HCT116 (cell line): Measurements from ENCODE around the gene TP63. TPM values are rescaled to one million over a fixed set of nuclear protein-coding genes. Genes with fewer than 3 reads are reported as not detected.

Source experiments
- ATAC-seq: fragments of 200-7000 bp; cut with Tn5 transposase; 2 replicates; pipeline ENCODE4 v1.9.1; 2020; ENCODE audit warnings: mild to moderate bottlenecking, moderate library complexity
- BruUV-seq: library from RNA; stranded (reverse); fragments of 400-500 nt; replicated peaks from 2 replicates; lab custom pipeline; 2021; lab: Mats Ljungman, UMichigan
- CTCF ChIA-PET: fragments of 300-600 bp; sonication (Branson Sonifier 250); formaldehyde crosslinking; loops from one replicate; lab custom pipeline; 2021; ENCODE audit warnings: antibody characterized with exemption; lab: Charles Lee
- POLR2A ChIA-PET: fragments of 300-600, 350-600 bp; sonication (Branson Sonifier 250); formaldehyde crosslinking; loops from one replicate; lab custom pipeline; 2021; ENCODE audit warnings: antibody characterized with exemption; lab: Charles Lee
- RAD21 ChIA-PET, 2 experiments: fragments of 300-600 bp; sonication (Branson Sonifier 250); formaldehyde crosslinking; loops; one replicate each; lab custom pipeline; 2023; ENCODE audit warnings: low total read pairs in 2 of 2; ENCODE audit not compliant: uncharacterized antibody in 2 of 2, unreplicated experiment in 2 of 2, low non-redundant PET in 1 of 2; lab: Charles Lee
- DNase-seq: peaks from one replicate; pipeline ENCODE4 v3.0.0-alpha.2; 2010; ENCODE audit warnings: low read depth, low spot score
- H2AFZ ChIP-seq: fragments of 200-600 bp; shearing (Covaris generic), sonication (generic); 2 replicates; pipeline ENCODE4 v1.6.1; 2017; ENCODE audit warnings: low read depth, mixed run types, mixed read lengths, antibody characterized with exemption, low read length; ENCODE audit not compliant: poor library complexity, severe bottlenecking
- H3K27ac ChIP-seq: 2 replicates; pipeline ENCODE4 v1.5.1; 2012; ENCODE audit warnings: low read depth, low read length
- H3K27me3 ChIP-seq: fragments of 200-600 bp; sonication (generic); 2 replicates; pipeline ENCODE4 v1.6.1; 2016; ENCODE audit warnings: mixed run types, low read length, mixed read lengths; ENCODE audit not compliant: insufficient read depth
- H3K36me3 ChIP-seq, 2 experiments: fragments of 200-500 bp in 1 of 2; fragments of 200-600 bp in 1 of 2; sonication (Bioruptor generic) in 1 of 2; sonication (generic) in 1 of 2; 2 replicates each; pipeline versions ENCODE4 v1.5.1 to v1.6.1; 2014 to 2016; ENCODE audit warnings: low read length in 2 of 2, inconsistent platforms in 1 of 2, mixed read lengths in 1 of 2, mixed run types in 1 of 2; ENCODE audit not compliant: insufficient read depth in 2 of 2, control insufficient read depth in 1 of 2
- H3K4me1 ChIP-seq, 2 experiments: fragments of 200-600 bp in 1 of 2; sonication (generic) in 1 of 2; 2 replicates each; pipeline versions ENCODE4 v1.5.1 to v1.6.1; 2012 to 2017; ENCODE audit warnings: low read length in 2 of 2, inconsistent platforms in 1 of 2, mild to moderate bottlenecking in 1 of 2, mixed read lengths in 1 of 2, mixed run types in 1 of 2, moderate library complexity in 1 of 2; ENCODE audit not compliant: insufficient read depth in 2 of 2, control insufficient read depth in 1 of 2
- H3K4me2 ChIP-seq: fragments of 200-600 bp; sonication (generic); 2 replicates; pipeline ENCODE4 v1.6.1; 2017; ENCODE audit warnings: mixed run types, low read length, mixed read lengths
- H3K4me3 ChIP-seq, 2 experiments: fragments of 200-600 bp in 1 of 2; sonication (generic) in 1 of 2; replicated peaks in 1 of 2; 2 replicates each; pipeline ENCODE4 v1.5.1; 2011 to 2016; ENCODE audit warnings: low read length in 2 of 2, control low read depth in 1 of 2, low read depth in 1 of 2, mild to moderate bottlenecking in 1 of 2, mixed read lengths in 1 of 2, mixed run types in 1 of 2
- H3K79me2 ChIP-seq: fragments of 200-600 bp; sonication (generic); 2 replicates; pipeline ENCODE4 v1.6.1; 2017; ENCODE audit warnings: mild to moderate bottlenecking, mixed run types, low read length, moderate library complexity, mixed read lengths; ENCODE audit not compliant: insufficient read depth
- H3K9ac ChIP-seq: fragments of 200-600 bp; sonication (generic); 2 replicates; pipeline ENCODE4 v1.6.1; 2016; ENCODE audit warnings: low read length, mixed read lengths
- H3K9me2 ChIP-seq: fragments of 200-600 bp; sonication (generic), shearing (Covaris generic); 2 replicates; pipeline ENCODE4 v1.6.1; 2017; ENCODE audit warnings: mixed run types, mild to moderate bottlenecking, moderate library complexity; ENCODE audit not compliant: insufficient read depth
- H3K9me3 ChIP-seq, 2 experiments: fragments of 200-500 bp in 1 of 2; fragments of 200-600 bp in 1 of 2; sonication (Bioruptor generic) in 1 of 2; sonication (generic) in 1 of 2; 2 replicates each; pipeline ENCODE4 v1.6.1; 2014 to 2017; ENCODE audit warnings: low read length in 2 of 2, mixed read lengths in 2 of 2, inconsistent platforms in 1 of 2, low read depth in 1 of 2, mild to moderate bottlenecking in 1 of 2, mixed run types in 1 of 2, moderate library complexity in 1 of 2; ENCODE audit not compliant: control insufficient read depth in 1 of 2, insufficient read depth in 1 of 2
- H4K20me1 ChIP-seq: fragments of 200-600 bp; sonication (generic), shearing (Covaris generic); 2 replicates; pipeline ENCODE4 v1.6.1; 2017; ENCODE audit warnings: mixed run types, mild to moderate bottlenecking, moderate library complexity; ENCODE audit not compliant: insufficient read depth
- CBX3 ChIP-seq: IDR thresholded peaks from 2 replicates; pipeline ENCODE4 v1.6.1; 2012; ENCODE audit warnings: low read depth
- ELF1 ChIP-seq: IDR thresholded peaks from 2 replicates; pipeline ENCODE4 v1.6.1; 2012; ENCODE audit warnings: low read depth, borderline replicate concordance
- POLR2A ChIP-seq: IDR thresholded peaks from 2 replicates; pipeline ENCODE4 v1.7.0; 2011; ENCODE audit warnings: borderline replicate concordance; ENCODE audit not compliant: insufficient read depth, insufficient read length; ENCODE audit errors: extremely low read depth
- POLR2AphosphoS5 ChIP-seq: IDR thresholded peaks from 2 replicates; pipeline ENCODE4 v1.6.1; 2011; ENCODE audit warnings: mild to moderate bottlenecking, low read depth, low read length, moderate library complexity
- REST ChIP-seq: IDR thresholded peaks from 2 replicates; pipeline ENCODE4 v1.6.1; 2012; ENCODE audit warnings: low read depth
- TCF7L2 ChIP-seq: IDR thresholded peaks from 2 replicates; pipeline ENCODE4 v1.7.0; 2011; ENCODE audit warnings: borderline replicate concordance, inconsistent platforms; ENCODE audit not compliant: insufficient read depth, insufficient read length; ENCODE audit errors: extremely low read depth
- ZBTB33 ChIP-seq: IDR thresholded peaks from 2 replicates; pipeline ENCODE4 v1.6.1; 2011; ENCODE audit warnings: mild to moderate bottlenecking, low read length, moderate library complexity; ENCODE audit not compliant: insufficient replicate concordance; ENCODE audit errors: extremely low read depth
- ZNF274 ChIP-seq: fragments of 200-500 bp; sonication (Bioruptor generic); IDR thresholded peaks from 2 replicates; pipeline ENCODE4 v1.6.1; 2014; ENCODE audit warnings: mild to moderate bottlenecking, low read depth, low read length, inconsistent platforms
- intact Hi-C: fragments of 100-400 bp; cut with micrococcal nuclease; formaldehyde crosslinking; loops from 2 replicates; pipeline ENCODE4 v1.10.0; 2022
- total RNA-seq: library from RNA; stranded (reverse); gene quantifications from one replicate; pipeline ENCODE4 v1.2.1, GENCODE V29; 2021; ENCODE audit not compliant: unreplicated experiment

TP63 gene
- total RNA-seq, 1 experiment from 2014 or later = not detected

- Histone ChIP-seq H3K9me2 (no peaks in the 10 kb centered on the region), H2AFZ (no peak overlapping the region), H3K4me3 (no peak overlapping the region), H4K20me1 (no peaks in the 10 kb centered on the region), H3K9ac (no peak overlapping the region), H3K36me3 (no peaks in the 10 kb centered on the region), H3K27me3 (no peaks in the 10 kb centered on the region), H3K79me2 (no peaks in the 10 kb centered on the region), H3K4me2 (no peak overlapping the region), H3K9me3 (no peaks in the 10 kb centered on the region), H3K27ac (no peak overlapping the region), H3K4me1 (no peaks in the 10 kb centered on the region)
- ChIA-PET POLR2A (no interaction called here), RAD21 (no interaction called here), CTCF (no interaction called here)
- no peak for ATAC-seq
- DNase-seq = no peak
- intact Hi-C loops = no loop called here
- no TSS peak for BruUV-seq
- TF ChIP-seq TCF7L2 (no peak), ZBTB33 (no peak), CBX3 (no peak), POLR2AphosphoS5 (no peak), REST (no peak), POLR2A (no peak), ZNF274 (no peak), ELF1 (no peak)
These were observed 319 bp upstream of the TP63 start for GRCh38 chr3:189630767-189631372.
